ENCODE data around the gene AMPH.

GRCh38 chr7:38658921-38659320, 27.7 kb upstream of the AMPH start:
- TF ChIP-seq POLR2A (IDR thresholded peaks at IDR 0.05; ENCODE audit: low read depth, low read length) (no peak), POLR2AphosphoS5 (IDR thresholded peaks at IDR 0.05; ENCODE audit: low read depth, low read length) (no peak), TAF1 (IDR thresholded peaks at IDR 0.05; ENCODE audit: low read depth, low read length) (no peak), SPI1 (IDR thresholded peaks at IDR 0.05; ENCODE audit: low read depth, low read length) (no peak), PAX5 (IDR thresholded peaks at IDR 0.05; ENCODE audit: insufficient read depth, low read length, severe bottlenecking) (no peak), POU2F2 (IDR thresholded peaks at IDR 0.05; ENCODE audit: low read depth, low read length) (no peak)

All from GM12891 (cell line).